Liver (tissue), 3 donors: ENCODE data around the gene DHH.

Experiments
- CTCF ChIP-seq: fragments of 150-350 bp; IDR thresholded peaks from 2 replicates; pipeline ENCODE4 v1.5.1; 2017; ENCODE audit warnings: improper control_type of control experiment, low read depth, low read length; ENCODE audit not compliant: missing input control
- FOXA1 ChIP-seq: IDR thresholded peaks from 2 replicates; pipeline ENCODE4 v1.6.1; 2016; ENCODE audit warnings: antibody characterized with exemption
- MAX ChIP-seq: IDR thresholded peaks from 2 replicates; pipeline ENCODE4 v1.6.1; 2016; ENCODE audit warnings: antibody characterized with exemption
- RAD21 ChIP-seq, 2 donors: IDR thresholded peaks; 2 replicates each; pipeline ENCODE4 v1.6.1; 2016; ENCODE audit warnings: antibody characterized with exemption in 2 of 2, mild to moderate bottlenecking in 2 of 2
- RXRA ChIP-seq, 2 donors: IDR thresholded peaks; 2 replicates each; pipeline ENCODE4 v1.6.1; 2017 to 2018; ENCODE audit warnings: antibody characterized with exemption in 2 of 2, mild to moderate bottlenecking in 1 of 2
- SP1 ChIP-seq: IDR thresholded peaks from 2 replicates; pipeline ENCODE4 v1.6.1; 2018; ENCODE audit warnings: antibody characterized with exemption, mild to moderate bottlenecking
- YY1 ChIP-seq: IDR thresholded peaks from 2 replicates; pipeline ENCODE4 v1.6.1; 2016; ENCODE audit warnings: antibody characterized with exemption, mild to moderate bottlenecking
- donor health status: healthy.
- donor health status: healthy.

GRCh38 chr12:49038291-49038955 is 56.2 kb downstream of the DHH start:
- TF ChIP-seq CTCF: no peak
- no peak for TF ChIP-seq YY1
- TF ChIP-seq FOXA1: no peak
- TF ChIP-seq RAD21 (IDR thresholded peaks at IDR 0.05): no peak
- TF ChIP-seq SP1: no peak
- no peak for TF ChIP-seq RXRA (IDR thresholded peaks at IDR 0.05)
- TF ChIP-seq MAX: no peak
